Measurements from ENCODE around the gene RAMP2.
"Not testable (repeated sequence)": the region's sequence is repeated elsewhere in the genome, so short reads cannot be mapped to it uniquely, and the experiment has no call there.

Gene RAMP2

GRCh38 chr17:42760652-42761581 is at the start of gene RAMP2:
Gene RAMP2, plus strand, starts transcription at chr17:42761227. Its CDS starts 35 bp downstream, at chr17:42761262.
- peak in 2 of 10 donors; percentile 76 to 85 for DNase-seq
- intact Hi-C loops (cut with DNase I) = no loop called here

- DNase-seq = peak in 1 of 10 donors; percentile 33
- intact Hi-C loops (cut with DNase I) = loop anchor here (1.0 to 10.0 kb wide), 2 partner anchors 42 to 104 kb away; partner anchors contain the start of gene BECN1
Observed at GRCh38 chr17:42720996-42721583, 39.9 kb upstream of the RAMP2 start.

- intact Hi-C loops (cut with DNase I) = loop anchor here (10.0 kb wide), 1 partner anchor 101 kb away; the partner anchor contains the start of gene BECN1
- DNase-seq = no peak
Observed at GRCh38 chr17:42723636-42724035, 37.4 kb upstream of the RAMP2 start.

GRCh38 chr17:42725143-42725542 is 35.9 kb upstream of the RAMP2 start:
- intact Hi-C loops (cut with DNase I) = loop anchor here (10.0 kb wide), 1 partner anchor 100 kb away; the partner anchor contains the start of gene BECN1
- DNase-seq = no peak

- DNase-seq = no peak
- intact Hi-C loops (cut with DNase I) = no loop called here
Observed at GRCh38 chr17:42740699-42741098, 20.3 kb upstream of the RAMP2 start.

GRCh38 chr17:42742916-42743315 is 18.1 kb upstream of the RAMP2 start:
- DNase-seq; intact Hi-C loops (cut with DNase I): not testable (repeated sequence)

GRCh38 chr17:42743595-42744282 is 17.3 kb upstream of the RAMP2 start:
- DNase-seq = no peak
- intact Hi-C loops (cut with DNase I) = no loop called here

GRCh38 chr17:42744283-42744805 is 16.7 kb upstream of the RAMP2 start:
- DNase-seq = peak in 7 of 10 donors; percentile 38 to 84 (median 44)
- intact Hi-C loops (cut with DNase I) = no loop called here

GRCh38 chr17:42744806-42745617 is 16.0 kb upstream of the RAMP2 start, which contains the start of gene EZH1:
Gene EZH1, minus strand, starts transcription at chr17:42745040. Its CDS starts 16,099 bp downstream, at chr17:42728941.
- DNase-seq = peak; percentile 81 to 98 (median 88)
- intact Hi-C loops (cut with DNase I) = no loop called here

- intact Hi-C loops (cut with DNase I) = no loop called here
- no peak for DNase-seq
Observed at GRCh38 chr17:42748202-42748907, 12.7 kb upstream of the RAMP2 start.

- no peak for DNase-seq
- intact Hi-C loops (cut with DNase I) = no loop called here
Observed at GRCh38 chr17:42748908-42749798, 11.9 kb upstream of the RAMP2 start.

- no peak for DNase-seq
- intact Hi-C loops (cut with DNase I) = no loop called here
Observed at GRCh38 chr17:42750739-42751344, 10.2 kb upstream of the RAMP2 start.

GRCh38 chr17:42751628-42752027 is 9.4 kb upstream of the RAMP2 start:
- DNase-seq = no peak
- intact Hi-C loops (cut with DNase I) = no loop called here

- intact Hi-C loops (cut with DNase I) = no loop called here
- DNase-seq = no peak
Observed at GRCh38 chr17:42754782-42755181, 6.2 kb upstream of the RAMP2 start.

GRCh38 chr17:42759982-42760651 is 910 bp upstream of the RAMP2 start:
- intact Hi-C loops (cut with DNase I) = no loop called here
- DNase-seq = no peak

GRCh38 chr17:42761638-42762037 is 611 bp downstream of the RAMP2 start:
- intact Hi-C loops (cut with DNase I) = no loop called here
- DNase-seq = no peak

- DNase-seq = no peak
- intact Hi-C loops (cut with DNase I) = no loop called here
Observed at GRCh38 chr17:42766124-42766523, 5.1 kb downstream of the RAMP2 start.
